Stimulated activated naive CD4-positive, alpha-beta T cell (primary cell): ENCODE data around the gene KIF20B.
"Not testable (repeated sequence)": the region's sequence is repeated elsewhere in the genome, so short reads cannot be mapped to it uniquely, and the experiment has no call there.

Source experiments
- DNase-seq, 6 experiments: peaks; one replicate each; lab custom pipeline; 2025; lab: John Stamatoyannopoulos, UW

KIF20B gene

GRCh38 chr10:89773081-89773480, 71.7 kb downstream of the KIF20B start:
- no peak for DNase-seq

DNA sequence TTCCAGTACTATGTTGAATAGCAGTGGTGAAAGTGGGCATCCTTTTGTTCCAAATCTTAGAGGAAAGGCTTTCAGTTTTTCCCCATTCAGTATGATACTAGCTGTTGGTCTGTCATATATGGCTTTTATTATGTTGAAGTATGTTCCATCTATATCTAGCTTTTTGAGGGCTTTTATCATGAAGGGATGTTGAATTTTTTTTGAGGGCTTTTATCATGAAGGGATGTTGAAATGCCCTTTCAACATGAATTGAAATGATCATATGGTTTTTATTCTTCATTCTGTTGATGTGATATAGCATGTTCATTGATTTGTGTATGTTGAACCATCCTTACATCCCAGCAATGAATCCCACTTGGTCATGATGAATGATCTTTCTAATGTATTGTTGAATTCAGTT, 75.3 kb downstream of the KIF20B start:
- no peak for DNase-seq

DNA sequence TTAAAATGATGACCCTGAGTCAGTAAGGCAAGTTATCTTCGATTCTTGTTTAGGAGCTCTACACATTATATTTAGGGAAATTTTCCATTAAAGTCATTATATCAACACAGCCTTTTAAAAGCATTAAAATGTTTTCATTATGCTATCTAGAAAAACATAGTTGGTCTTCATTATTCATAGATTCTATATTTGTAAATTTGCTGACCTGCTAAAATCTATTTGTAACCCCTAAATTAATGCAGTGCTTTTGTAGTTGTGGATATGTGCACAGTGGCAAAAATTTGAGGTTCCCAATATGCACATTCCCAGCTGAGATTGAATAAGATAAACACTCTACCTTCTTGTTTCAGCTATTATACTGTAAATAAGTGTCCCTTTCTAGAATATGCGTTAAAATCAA, 81.1 kb downstream of the KIF20B start:
- DNase-seq: no peak

- no peak for DNase-seq
Observed at GRCh38 chr10:89783406-89783805, 82.0 kb downstream of the KIF20B start.

GRCh38 chr10:89785095-89785494, 83.7 kb downstream of the KIF20B start:
- no peak for DNase-seq

- no peak for DNase-seq
Observed at GRCh38 chr10:89789188-89789877, 87.9 kb downstream of the KIF20B start.

DNA sequence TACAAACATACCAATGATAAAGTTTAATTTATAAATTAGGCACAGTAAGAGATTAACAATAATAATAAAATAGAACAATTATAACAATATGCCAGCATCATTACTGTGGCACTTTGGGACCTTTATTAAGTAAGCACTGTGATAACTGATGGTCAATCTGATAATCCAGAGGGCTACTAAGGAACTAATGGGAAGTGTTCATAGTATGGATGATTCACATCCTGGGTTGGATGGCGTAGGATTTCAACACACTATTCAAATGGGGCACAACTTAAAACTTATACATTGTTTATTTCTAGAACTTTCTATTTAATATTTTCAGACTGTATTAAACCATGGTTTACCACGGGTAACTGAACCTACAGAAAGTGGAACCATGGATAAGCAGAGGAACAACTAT, 90.8 kb downstream of the KIF20B start:
- DNase-seq: no peak

DNA sequence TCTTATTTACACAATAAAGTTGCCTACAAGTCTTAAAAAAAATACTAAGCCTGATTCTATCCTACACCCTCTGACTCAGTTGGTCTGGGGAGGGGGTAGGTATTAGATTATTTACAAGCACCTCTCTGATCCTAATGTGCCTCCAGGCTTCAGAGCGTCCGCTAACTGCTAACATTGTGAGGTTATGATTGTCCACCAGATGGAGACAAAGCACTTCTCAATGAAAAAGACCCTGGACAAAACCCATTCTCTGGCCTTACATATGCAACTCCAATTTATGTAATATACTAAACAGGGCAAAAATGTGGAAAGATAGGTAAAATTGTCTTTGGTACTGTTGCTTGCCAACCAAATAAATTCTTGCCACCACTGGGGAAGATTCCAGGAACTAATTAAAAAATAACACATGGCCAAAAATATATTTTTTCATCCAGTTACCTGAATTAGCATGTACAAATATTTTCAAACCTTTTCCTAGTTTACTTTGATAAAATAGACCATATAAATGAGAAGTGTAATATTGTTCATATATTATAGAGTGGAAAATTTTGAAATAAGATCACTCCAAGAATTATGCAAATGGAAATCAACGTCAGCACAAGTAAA, 92.4 kb downstream of the KIF20B start:
- DNase-seq: peak in 2 of 6 experiments; percentile 51 to 59

DNA sequence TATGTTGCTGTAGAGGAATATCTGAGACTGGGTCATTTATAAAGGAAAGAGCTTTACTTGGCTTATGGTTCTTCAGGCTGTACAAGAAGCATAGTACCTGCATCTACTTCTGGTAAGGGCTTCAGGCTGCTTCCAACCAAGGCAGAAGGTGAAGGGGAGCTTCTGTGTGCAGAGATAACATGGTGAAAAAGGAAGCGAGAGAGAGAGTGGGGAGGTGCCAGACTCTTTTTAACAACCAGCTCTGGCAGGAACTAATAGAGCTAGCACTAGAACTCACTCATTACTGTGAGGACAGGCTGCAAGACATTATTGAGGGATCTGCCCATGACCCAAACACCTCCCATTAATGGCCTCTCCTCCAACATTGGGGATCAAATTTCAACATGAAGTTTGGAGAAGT, 94.5 kb downstream of the KIF20B start:
- no peak for DNase-seq

DNA sequence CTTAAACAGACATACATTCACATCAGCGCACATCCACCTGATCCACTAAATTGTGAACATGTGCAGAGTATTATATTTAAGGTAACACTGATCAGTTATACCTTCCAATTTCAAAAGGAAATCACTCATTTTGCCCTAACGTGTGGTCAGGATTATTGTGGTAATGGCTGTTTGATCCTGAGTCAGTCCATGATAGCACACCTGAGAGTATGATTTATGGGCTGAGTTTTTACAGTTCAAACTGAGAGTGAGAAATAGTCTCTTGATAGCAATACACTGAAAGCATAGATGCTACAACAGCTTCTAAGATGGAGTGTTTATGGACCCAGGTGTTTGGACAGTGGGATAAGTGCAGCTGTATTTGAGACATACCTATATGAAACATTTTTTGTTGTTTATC, 96.7 kb downstream of the KIF20B start:
- DNase-seq: no peak

DNA sequence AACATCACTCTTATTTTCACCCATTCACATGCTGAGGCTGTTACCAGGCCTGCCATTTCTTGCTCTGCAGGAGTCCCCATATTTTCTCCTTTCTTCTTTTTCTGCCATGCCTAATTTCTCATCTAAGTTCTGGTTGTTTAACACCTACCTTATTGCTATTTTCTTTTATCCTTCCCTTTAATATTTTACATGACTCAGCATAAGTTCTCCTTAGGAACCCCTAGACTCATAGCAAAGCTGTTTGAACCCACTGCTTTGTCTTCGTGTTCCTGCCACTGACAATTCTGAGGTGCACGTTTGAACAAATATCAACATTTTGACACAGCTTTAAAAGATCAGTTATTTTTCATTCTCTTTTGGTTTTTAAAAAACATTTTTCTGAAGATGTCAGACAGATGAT, 98.2 kb downstream of the KIF20B start:
- no peak for DNase-seq

DNA sequence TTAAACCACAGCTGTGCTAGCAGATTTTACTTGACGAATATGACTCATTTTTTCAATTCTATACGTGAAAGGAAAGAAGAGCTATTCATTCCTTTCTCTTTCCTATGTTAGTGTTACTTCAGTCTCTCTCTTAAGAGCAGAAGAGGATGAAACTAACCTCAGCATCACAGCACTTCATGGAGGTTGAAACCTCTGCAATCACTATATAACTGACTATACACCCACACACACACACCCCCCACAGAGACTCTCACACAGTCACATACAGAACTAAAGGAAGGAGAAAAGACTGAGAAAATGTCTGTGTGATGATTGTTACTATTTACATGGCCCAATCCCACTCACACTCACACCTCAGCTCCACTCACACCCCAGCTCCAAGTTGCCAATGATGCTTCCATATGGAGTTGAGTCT, 104.2 kb downstream of the KIF20B start:
- DNase-seq: no peak

- no peak for DNase-seq
Observed at GRCh38 chr10:89808842-89809241, 107.5 kb downstream of the KIF20B start.

DNA sequence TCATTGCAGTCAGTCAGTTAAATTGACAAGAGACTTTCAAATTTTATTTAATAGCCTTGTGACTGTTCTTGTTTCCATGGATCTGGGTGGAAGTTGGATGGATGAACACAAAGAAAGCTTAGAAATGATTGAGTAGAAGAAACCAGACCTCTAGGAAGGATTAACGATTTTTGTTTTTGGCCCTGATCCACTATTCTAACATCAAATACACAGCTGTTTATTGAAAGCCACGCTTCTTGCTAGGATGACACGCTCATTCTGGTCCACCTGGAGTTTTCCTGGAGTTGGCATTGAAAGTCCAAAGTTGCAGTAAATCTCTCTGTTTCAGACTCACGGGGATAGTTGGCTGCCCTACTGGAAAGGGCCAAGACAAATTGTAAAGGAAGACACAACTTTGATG, 108.4 kb downstream of the KIF20B start:
- no peak for DNase-seq

DNA sequence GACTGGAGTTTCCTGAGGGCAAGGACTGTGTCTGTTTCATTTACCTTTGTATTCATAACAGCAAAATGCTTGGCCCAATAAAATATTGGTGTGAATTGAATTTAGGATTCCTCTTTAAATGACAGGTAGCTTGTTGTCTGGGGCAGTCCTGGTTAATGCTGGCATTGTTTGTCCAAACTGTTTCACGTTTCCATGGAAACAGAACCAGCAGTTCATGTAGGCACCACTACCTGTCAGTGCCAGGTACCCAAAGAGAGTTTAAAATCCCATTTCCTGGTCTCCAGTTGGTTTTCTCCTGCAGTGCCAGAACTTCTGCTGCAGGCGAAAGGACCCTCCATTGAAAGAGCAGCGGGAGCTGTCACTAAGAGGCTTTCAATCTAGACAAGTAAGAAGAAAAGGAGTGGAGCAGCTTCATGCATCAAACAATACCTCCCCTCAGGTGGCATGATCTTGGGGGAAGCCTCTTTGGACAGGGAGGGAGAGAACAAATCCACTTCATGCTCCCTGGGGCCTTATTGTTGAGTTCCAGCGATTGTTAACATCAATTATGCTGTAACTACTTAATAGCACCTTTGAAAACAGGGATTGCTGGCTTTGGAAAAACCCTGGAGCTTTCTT, 109.6 kb downstream of the KIF20B start:
- DNase-seq: no peak

- DNase-seq: no peak
Observed at GRCh38 chr10:89813546-89813945, 112.2 kb downstream of the KIF20B start.

- DNase-seq: no peak
Observed at GRCh38 chr10:89814278-89814677, 112.9 kb downstream of the KIF20B start.

DNA sequence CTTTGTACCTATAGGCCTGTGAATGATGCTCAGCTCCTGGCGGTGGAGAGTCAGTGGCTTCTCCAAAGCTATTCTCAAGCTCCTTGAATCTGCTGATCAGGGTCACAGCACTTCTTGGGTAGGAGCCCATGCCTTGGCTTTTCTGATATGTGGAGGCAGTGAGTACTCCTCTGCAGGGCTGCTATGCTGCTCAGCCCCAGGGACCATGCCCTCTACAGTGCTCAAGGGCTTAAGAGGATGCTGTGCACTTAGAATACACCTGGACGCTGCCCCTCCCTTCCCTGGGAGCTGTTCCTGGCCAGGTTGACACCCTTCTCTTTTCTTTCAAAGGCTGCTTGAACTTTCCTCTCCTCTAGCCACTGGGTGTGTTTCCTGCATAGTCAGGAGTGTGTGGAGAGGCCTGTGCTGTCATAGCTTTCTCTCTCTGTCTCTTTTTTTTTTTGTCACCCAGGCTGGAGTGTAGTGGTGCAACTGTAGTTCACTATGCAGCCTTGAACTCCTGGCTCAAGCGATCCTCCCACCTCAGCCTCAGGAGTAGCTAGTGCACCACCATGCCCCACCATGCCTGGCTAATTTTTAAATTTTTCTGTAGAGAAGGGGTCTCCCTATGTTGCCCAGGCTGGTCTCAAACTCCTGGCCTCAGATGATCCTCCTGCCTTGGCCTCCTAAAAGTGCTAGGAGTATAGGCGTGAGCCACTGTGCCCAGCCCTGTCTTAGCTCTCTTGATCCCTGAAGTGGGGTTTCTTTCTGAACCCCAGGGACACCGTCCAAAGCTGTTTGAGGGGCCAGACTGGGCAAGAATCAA, 113.9 kb downstream of the KIF20B start:
- no peak for DNase-seq

DNA sequence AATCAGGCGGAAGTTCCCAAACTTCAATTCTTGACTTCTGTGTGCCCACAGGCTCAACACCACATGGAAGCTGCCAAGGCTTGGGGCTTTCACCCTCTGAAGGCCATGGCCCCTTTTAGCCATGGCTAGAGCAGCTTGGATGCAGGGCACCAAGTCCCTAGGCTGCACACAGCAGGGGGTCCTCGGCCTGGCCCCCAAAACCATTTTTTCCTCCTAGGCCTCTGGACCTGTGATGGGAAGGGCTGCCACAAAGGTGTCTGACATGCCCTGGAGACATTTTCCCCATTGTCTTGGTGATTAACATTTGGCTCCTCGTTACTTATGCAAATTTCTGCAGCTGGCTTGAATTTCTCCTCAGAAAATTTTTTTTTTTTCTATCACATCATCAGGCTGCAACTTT, 117.6 kb downstream of the KIF20B start:
- not testable (repeated sequence) for DNase-seq
